ENCODE measurements around the gene PIAS1.
"Not testable (repeated sequence)": the region's sequence is repeated elsewhere in the genome, so short reads cannot be mapped to it uniquely, and the experiment has no call there.

The PIAS1 gene

DNA sequence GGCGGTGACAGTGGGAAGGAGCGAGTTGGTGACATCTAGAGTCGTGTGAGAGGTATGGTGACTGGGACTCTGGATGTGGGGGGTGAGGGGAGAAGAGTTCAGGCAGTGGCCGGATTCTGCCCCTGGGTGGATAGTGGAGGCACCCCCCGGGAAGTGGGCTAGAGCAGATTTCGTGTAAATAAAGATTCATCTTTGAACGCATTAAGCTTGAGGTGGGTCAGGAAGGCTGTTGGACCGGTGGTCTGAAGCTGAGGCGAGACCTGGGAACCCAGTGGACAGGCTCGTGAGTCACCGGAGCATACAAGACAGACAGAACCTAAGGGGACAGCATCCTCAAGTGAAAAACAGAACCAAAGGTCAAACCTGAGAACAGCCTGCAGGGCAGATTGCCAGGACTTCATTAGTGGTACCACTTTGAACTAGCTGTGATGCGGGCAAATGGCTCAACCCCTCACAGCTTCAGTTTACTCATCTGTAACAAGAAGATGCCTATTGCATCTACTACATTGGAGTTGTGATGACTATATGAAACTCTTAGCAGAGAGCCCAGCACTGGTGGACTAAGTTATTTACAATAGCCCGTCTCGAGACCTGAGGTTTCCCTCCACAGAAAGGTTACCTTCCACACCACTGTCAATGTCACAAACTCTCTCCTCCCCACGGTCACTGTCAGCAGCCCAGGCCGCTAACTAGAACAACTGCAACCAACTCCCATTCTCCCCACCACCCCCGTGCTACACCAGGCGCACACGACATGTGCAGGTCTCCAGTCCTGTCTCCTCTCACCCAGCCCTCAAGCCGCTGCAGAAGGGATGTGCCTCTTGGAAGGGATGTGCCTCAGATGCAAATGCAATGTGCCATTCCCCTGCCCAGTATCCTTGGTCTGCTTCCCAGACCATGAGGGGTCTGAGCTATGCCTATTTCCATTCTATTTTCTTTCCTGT is 176.3 kb downstream of the PIAS1 start:
- in situ Hi-C loops (cut with MboI; ENCODE audit: low sequenced_read_pairs), result no loop called here

DNA sequence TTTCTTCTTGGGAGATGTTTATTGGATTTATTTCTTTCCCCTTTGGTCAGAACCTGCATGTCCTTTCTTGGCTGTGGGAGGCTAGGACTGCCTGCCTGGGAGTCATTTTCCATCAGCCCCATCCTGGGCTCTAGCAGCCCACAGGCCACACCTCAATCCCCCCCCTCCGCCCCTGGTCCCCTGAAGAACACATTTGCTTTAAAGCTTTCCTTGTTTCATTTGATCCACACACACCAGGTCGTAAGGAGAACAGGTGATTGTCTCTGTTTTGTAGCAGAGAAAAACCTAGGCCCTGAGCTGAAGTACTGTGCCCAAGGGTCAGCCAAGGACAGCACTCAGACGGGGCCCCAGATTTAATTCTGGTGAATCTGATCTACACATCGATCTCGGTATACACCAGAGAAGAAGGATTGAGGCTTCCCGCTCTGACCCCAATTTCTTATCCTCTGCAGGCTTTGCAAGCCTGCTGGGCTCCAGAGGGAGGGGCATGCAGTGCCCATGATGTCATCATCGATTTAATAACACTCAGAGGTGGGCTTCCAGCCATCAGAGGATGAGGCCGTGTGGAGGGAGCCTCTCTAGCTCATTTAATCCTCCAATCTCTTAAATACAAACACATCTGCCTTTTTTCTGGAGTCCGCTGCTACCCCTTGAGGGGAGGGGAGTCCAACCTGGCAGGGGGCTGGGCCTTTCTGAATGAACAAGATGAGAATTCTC is 177.1 kb downstream of the PIAS1 start:
- in situ Hi-C loops (cut with MboI; ENCODE audit: low sequenced_read_pairs), result no loop called here

GRCh38 chr15:68232449-68232848 is 178.3 kb downstream of the PIAS1 start:
- in situ Hi-C loops (cut with MboI; ENCODE audit: low sequenced_read_pairs), result no loop called here

- in situ Hi-C loops (cut with MboI; ENCODE audit: low sequenced_read_pairs), result no loop called here
Measured at GRCh38 chr15:68232937-68233336, 178.8 kb downstream of the PIAS1 start.

GRCh38 chr15:68234060-68234459 is 179.9 kb downstream of the PIAS1 start:
- in situ Hi-C loops (cut with MboI; ENCODE audit: low sequenced_read_pairs), result no loop called here

GRCh38 chr15:68234520-68234919 is 180.4 kb downstream of the PIAS1 start:
- in situ Hi-C loops (cut with MboI; ENCODE audit: low sequenced_read_pairs), result not testable (repeated sequence)

- in situ Hi-C loops (cut with MboI; ENCODE audit: low sequenced_read_pairs), result no loop called here
Measured at GRCh38 chr15:68235022-68235421, 180.9 kb downstream of the PIAS1 start.

DNA sequence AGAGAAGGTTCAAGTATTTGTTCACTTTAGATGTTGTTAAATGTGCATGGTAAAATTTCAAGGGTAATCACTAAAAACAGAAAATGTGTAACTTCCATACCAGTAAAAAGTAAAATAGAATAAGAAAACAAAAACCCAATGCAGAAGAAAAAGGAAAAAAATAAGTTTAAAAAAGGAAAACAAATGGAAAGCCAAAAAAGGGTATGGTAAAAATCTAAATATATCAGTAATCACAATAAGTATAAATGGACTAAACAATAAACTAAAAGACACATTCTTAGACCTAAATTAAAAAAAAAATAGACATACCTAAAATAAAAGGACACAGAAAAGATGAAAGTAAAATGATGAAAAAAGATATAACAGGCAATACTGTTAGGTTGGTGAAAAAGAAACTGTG is 184.9 kb downstream of the PIAS1 start:
- in situ Hi-C loops (cut with MboI; ENCODE audit: low sequenced_read_pairs), result no loop called here

DNA sequence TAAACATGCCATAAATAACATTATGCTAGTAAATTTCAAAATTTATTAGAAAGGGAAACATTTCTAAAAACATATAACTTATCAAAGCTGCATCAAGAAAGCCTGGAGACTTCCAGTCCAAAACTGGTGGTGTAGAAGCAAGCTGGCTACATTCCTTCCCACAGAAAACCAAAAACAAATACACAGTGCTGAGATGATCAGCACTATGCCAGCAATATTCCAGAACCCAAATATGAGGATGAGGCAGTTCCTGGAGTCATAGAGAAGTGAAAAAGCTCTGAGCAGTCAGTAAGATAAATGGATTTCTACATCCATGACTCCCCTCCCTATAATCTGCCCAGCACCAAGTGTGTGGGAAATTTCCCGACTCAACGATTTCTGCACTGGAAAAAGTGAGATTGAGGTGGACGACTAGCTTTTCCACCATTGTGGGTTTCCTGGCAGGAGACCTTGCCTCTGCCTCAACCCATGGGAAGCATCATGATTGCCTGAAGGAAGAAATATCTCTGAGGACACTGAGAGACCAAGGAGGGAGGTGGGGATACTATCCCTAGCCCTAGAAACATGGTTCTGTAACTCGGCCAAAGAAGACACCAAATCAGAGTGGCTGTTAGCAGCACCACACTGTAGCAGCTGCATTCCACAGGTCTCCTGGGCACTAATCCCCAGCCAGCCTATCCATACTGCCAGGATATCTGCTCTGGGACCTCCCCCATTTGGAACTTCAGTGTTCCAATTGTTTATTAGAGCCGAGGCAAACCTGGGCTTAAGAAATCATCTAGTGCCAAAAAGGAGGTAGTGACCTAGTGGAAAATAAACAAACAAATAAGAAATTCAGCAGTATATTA is 187.2 kb downstream of the PIAS1 start:
- in situ Hi-C loops (cut with MboI; ENCODE audit: low sequenced_read_pairs), result no loop called here

Measured in hTERT RPE-1 (cell line).